Panc1 (cell line): Measurements from ENCODE around the gene CDK2. TPM values are rescaled to one million over a fixed set of nuclear protein-coding genes. Genes with fewer than 3 reads are reported as not detected.
"Not testable (repeated sequence)": the region's sequence is repeated elsewhere in the genome, so short reads cannot be mapped to it uniquely, and the experiment has no call there.

ENCODE experiments used
- ATAC-seq: fragments of 200-7000 bp; cut with Tn5 transposase; 2 replicates; pipeline ENCODE4 v1.9.1; 2020; ENCODE audit warnings: mild to moderate bottlenecking, moderate library complexity
- BruUV-seq: library from RNA; stranded (reverse); fragments of 400-500 nt; replicated peaks from 2 replicates; lab custom pipeline; 2021; lab: Mats Ljungman, UMichigan
- CTCF ChIA-PET: fragments of 300-600 bp; sonication (Branson Sonifier 250); formaldehyde crosslinking; loops from one replicate; lab custom pipeline; 2022; ENCODE audit warnings: antibody characterized with exemption; lab: Charles Lee
- POLR2A ChIA-PET: fragments of 300-600 bp; sonication (Branson Sonifier 250); formaldehyde crosslinking; loops from one replicate; lab custom pipeline; 2022; ENCODE audit warnings: antibody characterized with exemption; lab: Charles Lee
- DNase-seq: peaks from one replicate; pipeline ENCODE4 v3.0.0-alpha.2; 2010; ENCODE audit warnings: low read depth, low spot score
- H3K27ac ChIP-seq: 2 replicates; pipeline ENCODE4 v1.5.1; 2011; ENCODE audit warnings: mild to moderate bottlenecking, low read length, inconsistent platforms
- H3K27me3 ChIP-seq: fragments of 200-500 bp; sonication (Bioruptor generic); 2 replicates; pipeline ENCODE4 v1.6.0; 2014; ENCODE audit warnings: low read length, inconsistent platforms; ENCODE audit not compliant: control insufficient read depth, insufficient read depth
- H3K36me3 ChIP-seq: fragments of 200-500 bp; sonication (Bioruptor generic); 2 replicates; pipeline ENCODE4 v1.5.1; 2014; ENCODE audit warnings: inconsistent platforms, mild to moderate bottlenecking, low read length, moderate library complexity; ENCODE audit not compliant: control insufficient read depth, insufficient read depth
- H3K4me1 ChIP-seq: 2 replicates; pipeline ENCODE4 v1.5.1; 2011; ENCODE audit warnings: inconsistent platforms, mild to moderate bottlenecking, low read length, moderate library complexity; ENCODE audit not compliant: control insufficient read depth, insufficient read depth
- H3K4me3 ChIP-seq, 2 experiments: 2 replicates each; pipeline ENCODE4 v1.5.1; 2011 to 2012; ENCODE audit warnings: low read depth in 2 of 2, low read length in 2 of 2, mild to moderate bottlenecking in 2 of 2, inconsistent platforms in 1 of 2, moderate library complexity in 1 of 2
- H3K9me3 ChIP-seq: fragments of 200-500 bp; sonication (Bioruptor generic); 2 replicates; pipeline ENCODE4 v1.5.1; 2014; ENCODE audit warnings: low read depth, mild to moderate bottlenecking, inconsistent platforms, low read length, moderate library complexity; ENCODE audit not compliant: control insufficient read depth, insufficient read depth
- CTCF ChIP-seq: fragments of 450-650 bp; IDR thresholded peaks from 2 replicates; pipeline ENCODE4 v1.5.1; 2017; ENCODE audit warnings: mild to moderate bottlenecking
- POLR2AphosphoS5 ChIP-seq: IDR thresholded peaks from 2 replicates; pipeline ENCODE4 v1.6.1; 2012; ENCODE audit warnings: mild to moderate bottlenecking, low read depth, low read length, moderate library complexity
- REST ChIP-seq, 2 experiments: IDR thresholded peaks; 2 replicates each; pipeline ENCODE4 v1.6.1; 2011 to 2012; ENCODE audit warnings: low read depth in 2 of 2, control low read depth in 1 of 2, low read length in 1 of 2, mild to moderate bottlenecking in 1 of 2, moderate library complexity in 1 of 2; ENCODE audit not compliant: insufficient read depth in 1 of 2
- SIN3A ChIP-seq: IDR thresholded peaks from 2 replicates; pipeline ENCODE4 v1.6.1; 2012; ENCODE audit warnings: low read depth, mild to moderate bottlenecking, low read length, moderate library complexity, borderline replicate concordance; ENCODE audit not compliant: insufficient read depth
- TCF7L2 ChIP-seq: IDR thresholded peaks from 2 replicates; pipeline ENCODE4 v1.6.1; 2011; ENCODE audit warnings: mild to moderate bottlenecking, low read depth, low read length, inconsistent platforms
- in situ Hi-C: cut with HindIII; loops from 2 replicates; pipeline ENCODE4 v1.10.0; 2016; ENCODE audit warnings: low sequenced_read_pairs, low pct_unique_long_range_greater_than_20kb
- intact Hi-C: fragments of 100-400 bp; cut with micrococcal nuclease; formaldehyde crosslinking; loops from one replicate; pipeline ENCODE4 v1.10.0; 2022; ENCODE audit not compliant: unreplicated experiment
- total RNA-seq: library from RNA; stranded (reverse); gene quantifications from one replicate; pipeline ENCODE4 v1.2.1, GENCODE V29; 2021; ENCODE audit not compliant: unreplicated experiment

CDK2 gene
- total RNA-seq, 1 experiment from 2014 or later, result 72.9 TPM

GRCh38 chr12:55985341-55985740 is 18.7 kb downstream of the CDK2 start:
- Histone ChIP-seq H3K4me3 (no peak overlapping the region), H3K4me1 (no peaks in the 10 kb centered on the region), H3K9me3 (no peaks in the 10 kb centered on the region), H3K27ac (no peak overlapping the region), H3K36me3 (peaks cover 1% of the 10 kb centered on the region), H3K27me3 (no peaks in the 10 kb centered on the region)
- intact Hi-C loops (no loop called here), in situ Hi-C loops (no loop called here)
- TF ChIP-seq TCF7L2 (no peak), POLR2AphosphoS5 (no peak)
- ChIA-PET CTCF (no interaction called here), POLR2A (no interaction called here)
- BruUV-seq, result no TSS peak
- ATAC-seq (no peak), DNase-seq (no peak)

GRCh38 chr12:55985976-55986375 is 19.3 kb downstream of the CDK2 start:
- CTCF ChIA-PET, result interaction anchor here (0.5 kb wide), 1 partner anchor 255 kb away, joined by 8 read pairs; no protein-coding TSS in a partner anchor
- H3K27ac ChIP-seq, DNase-seq, ATAC-seq, intact Hi-C loops, H3K4me3 ChIP-seq, BruUV-seq, H3K36me3 ChIP-seq, H3K27me3 ChIP-seq, H3K9me3 ChIP-seq, H3K4me1 ChIP-seq, in situ Hi-C loops: not testable (repeated sequence)
- POLR2A ChIA-PET, result interaction anchor here (0.6 kb wide), 1 partner anchor 21 kb away, joined by 3 read pairs; no protein-coding TSS in a partner anchor

GRCh38 chr12:55991110-55991509 is 24.5 kb downstream of the CDK2 start:
- no peak for TF ChIP-seq POLR2AphosphoS5
- CTCF ChIA-PET, result no interaction called here
- H3K4me3 ChIP-seq, result no peak overlapping the region
- H3K27ac ChIP-seq, result no peak overlapping the region
- intact Hi-C loops, result no loop called here
- H3K36me3 ChIP-seq, result peaks cover 14% of the 10 kb centered on the region
- in situ Hi-C loops, result no loop called here
- ATAC-seq (no peak), DNase-seq (no peak)
- H3K4me1 ChIP-seq, result no peaks in the 10 kb centered on the region
- H3K27me3 ChIP-seq, result no peaks in the 10 kb centered on the region
- POLR2A ChIA-PET, result no interaction called here
- no peaks in the 10 kb centered on the region for H3K9me3 ChIP-seq
- BruUV-seq, result no TSS peak

GRCh38 chr12:55993230-55993853 is 26.7 kb downstream of the CDK2 start:
- peaks cover 14% of the 10 kb centered on the region for H3K36me3 ChIP-seq
- POLR2A ChIA-PET, result interaction anchor here (0.6 kb wide), 1 partner anchor 53 kb away, joined by 4 read pairs; no protein-coding TSS in a partner anchor
- BruUV-seq, result no TSS peak
- H3K4me1 ChIP-seq, result no peaks in the 10 kb centered on the region
- TF ChIP-seq TCF7L2 (no peak), REST (IDR thresholded peaks at IDR 0.05; ENCODE audit: insufficient read depth in 1 of 2, low read depth in 2 of 2, low read length in 1 of 2) (no peak), POLR2AphosphoS5 (no peak), CTCF (no peak), SIN3A (no peak)
- in situ Hi-C loops (no loop called here), intact Hi-C loops (no loop called here)
- CTCF ChIA-PET, result no interaction called here
- H3K27ac ChIP-seq, result no peak overlapping the region
- H3K4me3 ChIP-seq, result no peak overlapping the region
- DNase-seq (no peak), ATAC-seq (no peak)
- no peaks in the 10 kb centered on the region for H3K27me3 ChIP-seq
- H3K9me3 ChIP-seq, result no peaks in the 10 kb centered on the region
